GM23338 (cell line): ENCODE data around the gene MEF2A.

Source experiments
- CTCF ChIP-seq, 2 experiments: fragments of 200-600 bp in 1 of 2; sonication (generic) in 1 of 2; conservative IDR thresholded peaks; 2 replicates each; pipeline versions ENCODE4 v1.5.1 to v1.6.1; 2016 to 2017; ENCODE audit warnings: antibody characterized with exemption in 2 of 2, low read depth in 2 of 2, mild to moderate bottlenecking in 2 of 2, moderate library complexity in 1 of 2
- EZH2 ChIP-seq: fragments of 200-600 bp; sonication (generic); IDR thresholded peaks from one replicate; pipeline ENCODE4 v1.8.0; 2017; ENCODE audit warnings: antibody characterized with exemption, mild to moderate bottlenecking, low read depth; ENCODE audit not compliant: unreplicated experiment
- EZH2phosphoT487 ChIP-seq: fragments of 200-600 bp; sonication (generic); IDR thresholded peaks from one replicate; pipeline ENCODE4 v1.8.1; 2018; ENCODE audit warnings: antibody characterized with exemption; ENCODE audit not compliant: unreplicated experiment
- JUNB ChIP-seq: IDR thresholded peaks from one replicate; pipeline ENCODE4 v1.6.1; 2016; ENCODE audit warnings: antibody characterized with exemption; ENCODE audit not compliant: unreplicated experiment
- POLR2AphosphoS5 ChIP-seq: IDR thresholded peaks from 2 replicates; pipeline ENCODE4 v1.6.1; 2016; ENCODE audit warnings: antibody characterized with exemption, low read depth
- REST ChIP-seq: IDR thresholded peaks from one replicate; pipeline ENCODE4 v1.6.1; 2018; ENCODE audit warnings: antibody characterized with exemption; ENCODE audit not compliant: unreplicated experiment

GRCh38 chr15:99741835-99742234 is 176.1 kb downstream of the MEF2A start:
- TF ChIP-seq JUNB (no peak), EZH2 (no peak), EZH2phosphoT487 (no peak), REST (no peak), CTCF (conservative IDR thresholded peaks at IDR 0.05; ENCODE audit: low read depth in 2 of 2) (no peak), POLR2AphosphoS5 (no peak)
